GM19043 (cell line): ENCODE results near the gene CHST3.
"Not testable (repeated sequence)": the region's sequence is repeated elsewhere in the genome, so short reads cannot be mapped to it uniquely, and the experiment has no call there.

Source experiments
- ATAC-seq: cut with Tn5 transposase; IDR thresholded peaks from one replicate; pipeline ENCODE4 v1.9.1; 2021; ENCODE audit warnings: low read depth; ENCODE audit not compliant: unreplicated experiment

Gene CHST3

DNA sequence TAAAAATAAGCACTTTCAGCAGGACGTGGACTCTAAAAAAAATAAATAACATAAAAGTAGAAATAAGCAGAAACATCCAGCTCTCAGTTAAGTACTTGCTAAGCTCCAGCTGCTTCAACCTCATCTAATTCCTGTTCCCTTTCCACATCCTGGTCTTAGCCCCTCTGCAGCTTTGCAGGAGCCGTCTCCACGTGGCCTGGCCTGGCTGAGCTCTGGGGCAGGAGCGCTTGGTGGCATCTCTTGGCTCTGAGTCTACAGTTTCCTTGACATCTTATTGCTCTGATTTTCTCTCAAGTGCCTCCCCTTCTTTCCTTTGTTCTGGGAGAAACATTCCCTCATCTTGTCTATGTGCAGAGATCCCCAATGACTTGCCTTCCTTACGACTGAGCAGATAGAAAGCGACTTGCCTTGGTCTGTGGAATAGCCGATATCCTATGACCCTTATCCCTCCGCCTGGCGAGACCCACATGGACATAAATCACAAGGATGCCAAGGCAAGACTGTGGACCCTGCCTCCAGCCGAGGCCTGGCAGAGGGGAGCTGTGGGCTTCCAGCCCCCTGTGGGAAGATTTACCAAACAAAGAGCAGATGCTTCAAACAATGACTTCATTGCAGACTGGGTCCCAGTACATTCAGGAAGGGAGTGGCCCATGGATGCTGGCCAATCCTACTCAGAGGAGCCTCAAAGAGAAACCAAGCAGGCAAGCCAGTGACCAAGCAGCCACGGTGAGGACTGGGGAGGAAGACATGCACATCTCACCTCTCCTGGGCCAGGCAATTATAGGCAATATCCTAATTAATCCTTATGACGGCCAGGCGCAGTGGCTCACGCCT is 62.3 kb downstream of the CHST3 start:
- ATAC-seq, result no peak

DNA sequence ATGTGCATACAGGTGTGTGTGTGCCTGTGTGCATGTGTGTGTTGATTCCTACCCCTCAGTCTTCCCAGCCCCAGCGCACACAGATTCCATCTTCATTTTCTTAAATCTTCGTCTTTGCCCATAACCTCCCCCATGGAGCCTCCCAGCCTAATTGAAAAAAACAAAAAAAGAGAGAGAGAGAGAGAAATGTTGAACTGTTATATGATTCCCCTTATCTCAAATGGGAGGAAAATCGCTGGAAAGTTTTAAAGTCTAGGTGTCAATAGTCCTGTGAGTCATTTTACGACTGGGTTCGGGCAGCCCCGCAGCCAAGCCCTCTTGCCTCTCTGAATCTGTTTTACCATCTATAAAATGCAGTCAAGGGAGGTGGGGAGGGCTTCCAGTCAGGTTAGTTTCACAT is 63.3 kb downstream of the CHST3 start:
- ATAC-seq, result no peak

DNA sequence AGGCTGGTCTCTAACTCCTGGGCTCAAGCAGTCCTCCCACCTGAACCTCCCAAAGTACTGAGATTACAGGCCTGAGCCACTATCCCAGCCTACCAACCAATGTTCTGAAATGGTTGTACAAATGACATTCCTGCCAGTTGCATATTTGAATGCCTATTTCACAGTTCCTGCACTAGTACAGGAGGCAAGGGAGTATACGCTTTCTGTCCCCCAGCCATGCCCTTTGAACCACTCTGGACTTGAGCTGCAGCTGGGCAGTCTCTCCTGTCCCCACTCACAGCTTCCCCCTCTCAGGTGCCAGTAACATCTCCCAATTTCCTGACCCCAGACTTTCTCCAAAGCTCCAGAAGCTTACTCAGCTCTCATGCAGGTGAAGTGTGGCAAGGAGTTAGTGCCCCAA is 65.2 kb downstream of the CHST3 start:
- no peak for ATAC-seq

DNA sequence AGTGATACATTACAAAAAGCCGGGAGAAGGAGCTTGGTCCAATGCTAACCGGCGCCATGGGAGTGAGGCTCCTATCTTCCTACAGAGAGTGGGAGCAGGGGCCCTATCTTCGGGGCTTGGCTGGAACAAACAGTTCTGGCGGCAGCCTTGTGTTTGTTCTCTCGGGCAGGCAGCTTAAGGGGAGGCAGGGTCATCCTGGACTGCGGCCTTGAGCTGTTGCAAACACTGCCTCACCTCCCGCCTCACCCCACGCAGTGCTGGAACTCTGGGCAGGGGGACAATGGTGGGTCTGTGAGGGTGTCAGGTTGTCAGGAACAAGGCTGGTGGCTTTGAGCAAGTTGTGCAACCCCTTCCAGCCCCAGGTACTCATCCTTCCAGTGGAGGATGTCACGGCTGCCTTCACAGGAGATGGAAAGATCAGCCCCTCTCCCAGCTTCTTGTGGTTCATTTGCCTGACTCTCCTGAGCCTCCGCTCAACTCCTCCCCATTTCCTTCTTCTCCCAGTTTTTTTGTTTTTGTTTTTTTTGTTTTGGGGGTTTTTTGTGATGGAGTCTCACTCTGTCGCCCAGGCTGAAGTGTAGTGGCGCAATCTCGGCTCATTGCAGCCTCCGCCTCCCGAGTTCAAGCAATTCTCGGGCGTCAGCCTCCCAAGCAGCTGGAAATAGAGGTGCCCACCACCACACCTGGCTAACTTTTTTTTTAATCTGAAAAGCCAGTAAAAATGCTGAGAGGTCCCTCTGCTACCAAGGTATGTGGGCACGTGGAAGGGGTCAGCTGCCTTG is 66.8 kb downstream of the CHST3 start:
- no peak for ATAC-seq

DNA sequence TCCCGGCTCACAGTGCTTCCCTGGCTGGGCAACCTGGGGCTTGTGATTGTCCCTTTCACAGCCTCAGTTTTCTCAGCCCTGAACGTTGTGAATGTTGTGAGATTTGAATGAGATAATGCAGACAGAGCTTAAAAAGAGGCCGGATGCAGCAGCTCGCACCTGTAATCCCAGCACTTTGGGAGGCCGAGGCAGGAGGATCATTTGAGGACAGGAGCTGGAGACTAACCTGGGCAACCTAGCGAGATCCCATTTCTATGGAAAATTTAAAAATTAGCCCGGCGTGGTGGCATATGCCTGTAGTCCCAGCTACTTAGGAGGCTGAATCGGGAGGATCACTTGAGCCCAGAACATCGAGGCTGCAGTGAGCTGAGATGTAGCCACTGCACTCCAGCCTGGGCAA is 67.5 kb downstream of the CHST3 start:
- ATAC-seq, result no peak

DNA sequence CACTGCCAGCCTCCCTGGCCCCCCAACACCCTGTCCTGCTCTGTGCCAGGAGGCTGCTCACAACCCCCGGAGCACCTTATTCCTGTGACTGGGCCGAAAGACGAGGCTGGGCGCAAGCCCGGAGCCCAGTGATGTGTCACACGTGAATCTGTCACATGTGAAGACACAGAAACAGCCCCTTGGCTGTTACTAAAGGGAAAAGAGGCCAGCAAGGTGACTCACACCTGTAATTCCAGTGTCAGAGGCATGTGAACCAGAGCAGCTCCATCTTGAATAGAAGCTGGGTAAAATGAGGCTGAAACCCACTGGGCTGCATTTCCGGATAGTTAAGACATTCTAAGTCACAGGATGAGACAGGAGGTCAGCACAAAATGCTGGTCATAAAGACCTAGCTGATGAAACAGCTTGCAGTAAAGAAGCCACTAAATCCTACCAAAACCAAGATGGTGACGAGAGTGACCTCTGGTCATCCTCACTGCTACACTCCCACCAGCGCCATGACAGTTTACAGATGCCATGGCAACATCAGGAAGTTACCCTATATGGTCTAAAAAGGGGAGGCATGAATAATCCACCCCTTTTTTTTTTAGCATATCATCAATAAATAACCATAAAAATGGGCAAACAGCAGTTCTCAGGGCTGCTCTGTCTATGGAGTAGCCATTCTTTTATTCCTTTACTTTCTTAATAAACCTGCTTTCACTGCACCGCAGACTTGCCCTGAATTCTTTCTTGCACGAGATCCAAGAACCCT is 68.4 kb downstream of the CHST3 start:
- not testable (repeated sequence) for ATAC-seq

DNA sequence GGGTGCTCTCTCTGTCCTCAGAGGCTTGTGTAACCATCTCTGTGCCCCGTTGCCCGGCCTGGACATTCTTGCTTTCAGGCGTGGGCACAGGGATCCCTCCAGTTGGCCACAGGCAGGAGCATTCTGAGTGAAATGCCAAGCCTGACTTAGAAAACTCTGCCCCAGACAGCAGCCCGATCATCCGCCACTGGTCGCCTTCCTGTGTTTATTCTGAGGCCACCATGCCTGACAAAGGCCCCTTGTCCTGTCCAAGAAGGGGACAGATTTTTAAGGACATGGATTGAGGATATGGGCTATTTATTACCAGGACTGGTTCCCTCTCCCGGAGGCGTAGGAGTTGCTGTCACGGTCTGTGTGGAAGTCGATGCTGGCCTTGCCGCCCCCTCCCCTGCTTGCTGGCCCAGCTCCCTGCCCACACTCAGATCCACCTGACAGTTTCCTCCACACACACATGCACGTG is 69.9 kb downstream of the CHST3 start:
- no peak for ATAC-seq

DNA sequence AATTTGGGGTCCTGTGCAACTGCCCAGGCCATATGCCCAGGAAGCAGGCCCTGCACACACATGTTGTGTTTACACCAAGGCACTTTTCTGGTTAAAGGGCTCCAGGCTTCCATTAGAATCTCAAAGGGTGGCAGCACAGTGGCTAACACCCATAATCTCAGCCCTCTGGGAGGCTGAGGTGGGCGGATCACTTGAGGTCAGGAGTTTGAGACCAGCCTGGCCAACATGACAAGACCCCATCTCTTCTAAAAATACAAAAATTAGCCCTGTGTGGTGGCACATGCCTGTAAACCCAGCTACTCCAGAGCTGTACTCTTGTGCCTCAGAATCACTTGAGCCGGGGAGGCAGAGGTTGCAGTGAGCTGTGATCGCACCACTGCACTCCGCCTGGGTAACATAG is 70.6 kb downstream of the CHST3 start:
- ATAC-seq, result no peak

DNA sequence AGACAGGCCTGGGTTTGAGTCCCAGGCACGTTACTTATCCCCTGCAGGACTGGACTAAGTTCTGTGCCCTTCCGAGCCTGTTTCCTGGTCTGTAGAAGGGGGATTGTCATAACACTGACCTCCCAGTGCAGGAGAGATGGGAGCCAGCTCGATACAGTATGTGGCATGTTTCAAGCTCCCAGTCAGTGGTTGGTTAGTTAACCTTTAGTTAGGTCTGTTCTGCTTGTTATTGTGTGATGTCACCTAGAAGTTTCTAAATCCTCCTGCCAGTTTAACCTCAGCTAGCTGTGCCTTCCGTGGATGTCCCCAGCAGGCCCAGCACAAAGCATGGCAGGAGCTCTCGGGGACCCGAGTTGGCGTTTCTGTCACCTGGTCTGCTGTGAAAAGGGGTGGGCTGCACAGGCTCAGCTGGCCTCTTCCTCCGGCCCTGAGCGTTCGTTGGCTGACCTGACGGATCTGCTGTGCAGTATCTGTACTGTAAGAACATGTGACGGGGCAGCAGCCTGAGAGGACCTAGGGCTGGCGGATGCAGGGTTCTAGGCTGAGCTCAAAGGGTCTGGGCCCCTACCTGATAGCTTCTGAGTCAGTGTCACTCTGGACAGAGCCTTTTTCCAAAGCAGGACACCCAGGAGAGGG is 71.2 kb downstream of the CHST3 start:
- no peak for ATAC-seq

DNA sequence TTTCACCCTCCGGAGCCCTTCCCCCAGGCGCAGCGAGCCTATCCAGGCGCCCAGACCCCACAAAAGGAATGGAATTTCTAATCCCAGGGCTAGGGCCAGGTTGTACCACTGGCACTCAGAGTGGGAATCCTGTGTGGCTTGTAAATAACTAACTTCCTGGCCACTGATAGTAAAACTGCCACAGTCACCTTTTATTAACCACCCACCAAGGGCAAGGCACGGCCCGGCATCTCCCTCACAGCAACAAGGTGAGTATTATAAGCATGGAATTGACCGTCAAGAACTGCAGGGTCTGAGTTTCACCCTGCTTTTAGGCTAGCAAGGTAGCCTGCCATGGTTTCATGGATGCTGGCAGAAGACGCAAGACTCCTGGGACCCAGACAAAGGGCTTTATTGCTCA is 73.1 kb downstream of the CHST3 start:
- ATAC-seq, result no peak

DNA sequence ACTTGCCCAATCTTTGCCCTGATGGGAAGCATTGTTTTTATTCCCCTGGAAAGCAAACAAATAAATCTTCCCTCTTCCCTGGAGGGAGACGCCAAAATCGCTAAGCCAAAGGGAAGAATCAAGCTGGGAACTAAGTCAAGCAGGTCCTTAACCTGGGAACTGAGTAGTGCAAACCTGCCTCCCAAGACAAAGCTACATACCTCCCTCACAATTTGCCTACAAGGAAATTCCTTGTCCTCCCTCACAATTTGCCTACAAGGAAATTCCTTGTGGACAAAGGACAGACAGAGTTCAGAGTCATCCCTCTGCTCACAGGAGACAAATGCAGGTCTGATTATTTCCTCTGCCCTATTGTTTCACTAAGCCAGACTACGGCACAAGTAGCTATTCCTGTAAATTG is 73.6 kb downstream of the CHST3 start:
- no peak for ATAC-seq

DNA sequence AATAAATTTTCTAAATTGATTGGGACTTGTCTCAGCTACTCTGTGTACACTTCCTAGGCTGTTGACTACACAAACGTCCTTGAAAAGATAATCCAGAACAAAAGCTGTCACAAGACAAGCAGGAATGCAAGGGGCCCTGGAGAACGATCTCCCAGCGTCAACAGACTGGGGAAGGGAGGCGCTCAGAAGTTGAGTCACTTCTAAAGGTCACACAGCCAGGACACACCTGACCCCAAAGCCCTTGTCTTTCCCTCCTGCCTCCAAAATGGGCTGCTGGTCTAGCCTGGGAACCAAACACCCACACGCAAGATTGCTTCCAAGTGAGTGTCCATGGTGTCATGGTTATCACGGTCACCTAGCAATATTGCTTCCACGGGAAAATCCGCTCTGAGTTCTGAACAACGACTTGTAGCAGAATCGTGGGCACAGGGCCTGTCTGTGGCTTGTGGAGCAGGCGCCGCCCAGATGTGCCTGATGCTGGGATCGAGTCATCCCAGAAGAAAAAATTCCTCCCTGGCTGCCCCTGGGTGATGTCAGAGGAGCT is 74.3 kb downstream of the CHST3 start:
- no peak for ATAC-seq

DNA sequence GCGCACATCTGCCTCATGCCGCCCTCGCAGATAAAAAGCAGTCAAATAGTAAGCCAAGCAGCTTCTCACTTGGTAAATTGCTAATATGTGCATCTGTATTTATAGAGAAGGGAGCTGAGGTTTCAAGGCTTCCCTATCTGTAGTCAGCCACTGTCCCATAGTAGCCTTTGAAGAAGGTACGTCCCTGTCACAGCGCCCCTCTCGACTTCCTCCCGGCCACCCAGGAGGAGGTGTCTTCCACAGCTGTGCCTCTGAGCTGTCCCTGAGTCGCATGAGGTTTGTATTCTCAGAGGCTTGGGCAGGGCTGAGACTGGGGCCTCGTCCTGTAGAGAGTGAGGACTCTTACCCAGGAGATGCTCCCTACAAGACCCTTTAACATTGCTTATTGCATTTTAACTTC is 75.2 kb downstream of the CHST3 start:
- no peak for ATAC-seq

DNA sequence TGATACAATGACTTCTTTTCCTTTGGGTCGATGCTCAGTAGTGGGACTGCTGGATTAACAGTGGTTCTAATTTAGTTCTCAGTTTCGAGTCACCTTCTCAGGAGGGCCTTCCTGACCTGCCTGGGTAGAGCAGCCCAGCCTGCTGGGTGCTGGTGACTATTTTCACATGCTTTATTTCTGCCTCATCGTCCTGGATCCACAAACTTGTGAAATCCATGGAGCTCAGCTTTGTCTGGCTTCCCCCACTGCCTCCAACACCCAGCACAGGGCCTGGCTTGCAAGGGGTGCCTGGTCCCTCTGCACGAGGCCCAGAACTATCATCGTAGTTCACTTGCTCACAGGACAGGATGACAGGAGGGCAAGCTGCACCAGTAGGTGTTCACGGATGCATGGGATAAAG is 77.3 kb downstream of the CHST3 start:
- no peak for ATAC-seq

DNA sequence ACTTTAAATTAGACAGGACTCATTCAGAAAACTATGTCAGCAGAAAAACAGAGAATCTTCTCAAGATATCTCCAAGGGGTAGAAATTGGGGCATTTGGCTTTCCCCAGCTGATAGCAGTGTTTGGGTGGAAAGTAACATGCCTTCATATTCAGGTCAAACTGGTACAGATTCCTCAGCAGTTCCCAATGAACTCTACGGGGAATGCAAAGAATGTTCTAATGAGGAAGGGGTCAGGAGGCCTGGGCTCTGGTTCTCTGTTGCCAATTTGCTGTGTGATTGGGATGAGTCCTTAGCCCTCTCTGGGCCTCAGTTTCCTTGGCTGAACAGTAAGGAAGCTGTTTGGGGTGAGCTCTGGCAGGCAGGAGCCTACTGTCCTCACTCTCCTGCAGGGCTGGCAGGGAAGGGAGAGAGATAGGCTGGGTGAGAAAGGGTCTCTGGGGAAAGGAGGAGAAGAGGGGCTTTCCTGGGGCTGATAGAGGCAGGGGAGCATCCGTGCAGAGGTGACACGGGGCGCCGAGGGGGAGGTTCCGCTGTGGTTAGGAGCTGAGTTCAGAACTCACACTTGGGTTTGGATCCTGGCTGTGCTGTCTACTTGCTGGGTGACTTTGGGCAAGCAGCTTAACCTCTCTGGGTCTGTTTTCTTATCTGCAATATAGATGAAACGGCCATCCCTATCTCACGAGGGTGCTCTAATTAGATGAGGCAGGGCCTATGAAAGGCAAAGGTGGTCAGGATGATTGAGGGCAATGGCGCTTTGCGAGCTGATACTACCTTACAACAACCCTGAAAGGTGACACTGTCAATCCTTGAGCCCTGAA is 79.0 kb downstream of the CHST3 start:
- no peak for ATAC-seq

DNA sequence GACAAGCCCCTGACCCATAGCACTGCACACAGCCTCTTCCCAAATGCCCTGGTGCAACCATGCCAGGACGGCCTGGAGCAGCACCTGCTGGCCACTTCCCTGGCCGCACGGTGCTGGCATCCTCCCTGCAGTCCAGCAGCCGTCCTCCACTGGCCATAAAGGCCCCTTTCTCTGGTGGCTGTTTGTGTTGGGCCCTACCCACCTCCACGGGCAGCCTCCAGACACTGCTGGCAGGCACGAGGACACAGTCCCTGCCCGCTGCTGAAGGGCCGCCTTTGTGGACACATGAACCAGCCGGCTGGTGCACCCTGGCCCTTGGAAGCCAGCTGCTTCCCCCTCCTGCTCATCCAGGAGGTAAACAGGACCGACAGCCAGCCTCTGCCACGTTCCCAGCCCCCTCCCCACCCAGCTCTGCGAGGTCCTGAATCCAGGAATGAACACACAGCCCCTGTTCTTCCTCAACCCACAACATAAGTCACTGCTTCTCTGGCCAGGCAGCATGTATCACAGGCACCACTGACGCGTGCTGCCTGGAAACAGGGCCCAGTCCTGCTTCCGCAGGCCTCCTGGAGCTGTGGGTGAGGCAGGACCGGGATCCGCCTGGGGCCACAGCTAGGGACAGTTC is 80.3 kb downstream of the CHST3 start:
- ATAC-seq, result no peak

DNA sequence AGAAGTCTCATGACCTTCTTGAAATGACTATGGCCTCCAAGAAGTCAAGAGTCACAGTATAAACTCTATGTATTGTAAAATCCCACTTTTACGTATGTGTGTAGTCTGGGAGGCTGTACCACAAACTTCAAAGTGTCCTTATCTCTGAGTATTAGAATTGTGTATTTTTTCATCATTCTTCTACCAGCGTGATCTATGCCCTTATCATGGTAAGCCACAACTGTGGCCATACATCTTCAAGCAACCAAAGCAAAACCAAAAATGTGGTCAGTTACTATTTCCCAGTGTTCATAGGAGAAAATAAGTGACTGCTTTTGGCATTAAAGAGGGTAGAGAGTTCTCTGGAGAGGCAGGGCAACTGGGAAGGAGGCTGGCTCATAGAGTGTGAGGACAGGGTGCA is 81.4 kb downstream of the CHST3 start:
- no peak for ATAC-seq

DNA sequence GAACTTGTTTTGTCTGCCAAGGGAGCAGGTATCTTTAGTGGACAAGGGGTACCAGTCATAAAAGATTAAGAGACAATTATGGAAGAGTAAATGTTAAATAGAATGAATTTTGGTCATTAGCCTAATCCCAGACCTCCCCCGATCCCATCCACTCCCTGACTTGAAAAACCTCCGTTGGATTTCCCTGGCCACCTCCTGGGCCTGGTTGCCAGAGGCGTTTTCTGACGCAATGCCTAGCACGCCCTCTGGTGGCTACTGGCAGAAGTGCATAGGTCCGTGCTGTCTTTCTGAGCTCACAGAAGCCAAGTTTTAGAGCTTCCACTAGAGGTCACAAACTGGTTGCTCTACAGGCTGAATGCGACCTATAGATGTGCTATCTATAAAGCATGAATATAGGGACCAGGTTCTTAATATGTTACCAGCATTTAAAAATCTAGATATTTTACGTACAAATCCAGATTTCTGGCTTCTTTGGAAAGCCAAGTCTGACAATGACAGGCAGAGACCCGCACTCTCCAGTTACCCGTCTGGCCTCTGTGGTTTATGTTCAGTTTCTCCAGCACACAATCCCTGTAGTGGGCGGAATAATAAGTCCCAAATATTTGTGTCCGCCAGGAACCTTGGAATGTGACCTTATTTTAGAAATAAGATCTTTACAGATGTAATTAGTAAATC is 84.4 kb downstream of the CHST3 start:
- ATAC-seq, result no peak

DNA sequence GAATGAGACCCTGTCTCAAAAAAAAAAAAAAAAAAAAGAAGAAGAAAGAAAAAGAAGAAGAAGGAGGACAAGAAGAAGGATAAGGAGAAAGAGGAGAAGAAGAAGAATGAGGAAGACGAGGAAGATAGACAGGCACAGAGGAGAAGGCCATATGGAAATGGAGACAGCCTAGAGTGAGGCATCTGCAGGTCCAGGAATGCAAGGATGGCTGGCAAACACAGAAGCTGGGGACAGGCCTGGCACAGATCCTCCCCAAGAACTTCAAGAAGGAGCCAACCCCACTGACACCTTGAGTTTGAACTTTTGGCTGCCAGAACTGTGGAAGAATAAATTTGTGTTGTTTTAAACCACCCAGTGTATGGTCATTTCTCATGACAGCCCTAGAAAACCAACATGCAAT is 85.3 kb downstream of the CHST3 start:
- no peak for ATAC-seq
